GM21526 (cell line): ENCODE data around the gene KCNMB2.
A peak's percentile ranks its signal among the peaks of the same experiment; 100 is the strongest.
"Not testable (repeated sequence)": the region's sequence is repeated elsewhere in the genome, so short reads cannot be mapped to it uniquely, and the experiment has no call there.

Experiments
- ATAC-seq: cut with Tn5 transposase; IDR thresholded peaks from one replicate; pipeline ENCODE4 v1.9.1; 2021; ENCODE audit warnings: moderate library complexity; ENCODE audit not compliant: unreplicated experiment, low FRiP score

KCNMB2 gene

DNA sequence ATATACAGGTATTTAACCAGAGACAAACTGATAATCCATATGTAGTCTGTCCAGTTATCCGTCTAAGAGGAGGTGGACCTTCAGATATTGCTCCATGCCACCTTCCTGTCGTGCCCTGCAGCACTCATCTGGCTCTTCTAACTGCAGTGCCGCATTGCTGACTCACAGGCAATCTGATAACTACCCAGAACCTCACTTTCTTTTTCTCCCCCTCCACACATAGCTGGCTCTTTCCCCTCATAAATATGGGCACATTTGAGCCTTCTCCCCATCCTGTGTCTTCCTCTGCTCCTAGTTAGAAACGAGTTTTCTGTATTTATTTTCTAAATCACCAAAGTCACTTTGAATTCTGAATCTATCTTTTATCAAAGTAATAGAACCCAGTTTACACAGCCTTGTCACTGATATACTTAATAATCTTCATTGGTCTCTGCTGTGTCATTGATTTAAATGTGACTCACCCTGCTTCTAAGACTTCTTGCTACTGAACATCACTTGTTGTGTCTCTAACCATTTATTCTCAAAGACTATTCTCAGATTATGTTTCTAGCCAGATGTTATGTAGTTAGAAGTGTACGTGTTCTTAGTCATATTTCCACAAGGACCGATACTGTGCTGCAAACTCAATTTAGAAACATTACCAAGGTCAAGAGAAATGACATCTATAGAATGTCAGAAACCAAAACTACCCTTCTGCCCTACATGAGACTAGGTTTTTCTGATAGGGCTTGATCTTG is 17.4 kb upstream of the KCNMB2 start:
- peak; percentile 84 for ATAC-seq

GRCh38 chr3:178519701-178520100 is 16.5 kb upstream of the KCNMB2 start:
- no peak for ATAC-seq

GRCh38 chr3:178520451-178520850 is 15.8 kb upstream of the KCNMB2 start:
- no peak for ATAC-seq

- ATAC-seq: no peak
Observed at GRCh38 chr3:178522200-178523052, 13.8 kb upstream of the KCNMB2 start.

- no peak for ATAC-seq
Observed at GRCh38 chr3:178525251-178525650, 11.0 kb upstream of the KCNMB2 start.

GRCh38 chr3:178526291-178526690 is 9.9 kb upstream of the KCNMB2 start:
- ATAC-seq: no peak

DNA sequence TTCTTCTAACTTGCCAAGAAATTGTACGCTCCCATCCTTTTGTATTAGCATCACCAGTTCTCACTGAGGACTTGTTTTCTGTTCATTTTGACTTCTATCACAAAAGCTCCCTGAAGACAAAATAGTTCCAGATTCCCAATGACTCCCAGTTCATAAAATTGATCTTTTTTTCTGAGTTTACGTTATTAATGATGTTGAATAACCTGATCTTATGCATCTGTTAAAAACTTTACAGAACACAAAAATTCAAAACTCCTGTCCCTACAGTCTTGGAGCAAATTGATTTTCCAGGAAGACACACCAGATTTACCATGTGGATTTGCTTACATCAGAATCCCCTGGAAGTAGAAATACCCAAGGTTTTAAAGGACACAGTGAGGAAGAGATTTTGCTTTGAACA is 8.3 kb upstream of the KCNMB2 start:
- ATAC-seq: no peak

- ATAC-seq: no peak
Observed at GRCh38 chr3:178529606-178530225, 6.5 kb upstream of the KCNMB2 start.

- ATAC-seq: no peak
Observed at GRCh38 chr3:178532476-178532875, 3.8 kb upstream of the KCNMB2 start.

- ATAC-seq: no peak
Observed at GRCh38 chr3:178537122-178537705, 978 bp downstream of the KCNMB2 start.

DNA sequence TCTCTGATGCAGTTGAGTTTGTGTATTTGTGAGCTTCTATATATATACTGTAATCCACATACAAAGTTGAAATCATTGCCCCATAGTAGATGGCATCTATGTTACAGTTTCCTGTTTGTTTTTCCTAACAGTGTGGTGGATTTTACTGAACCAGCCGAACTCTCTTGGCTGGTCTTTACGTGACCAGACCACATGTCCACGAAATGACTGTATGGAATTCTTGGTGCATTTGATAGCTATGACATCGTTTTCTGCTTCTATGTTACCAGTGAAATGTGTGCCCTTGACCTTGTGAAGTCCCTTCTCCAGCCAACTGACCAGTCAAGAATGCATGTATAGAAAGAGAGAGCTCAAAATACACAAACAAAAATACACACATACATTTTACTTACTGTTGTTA is 1.8 kb downstream of the KCNMB2 start:
- ATAC-seq: no peak

GRCh38 chr3:178540184-178540583 is 3.9 kb downstream of the KCNMB2 start:
- ATAC-seq: no peak

DNA sequence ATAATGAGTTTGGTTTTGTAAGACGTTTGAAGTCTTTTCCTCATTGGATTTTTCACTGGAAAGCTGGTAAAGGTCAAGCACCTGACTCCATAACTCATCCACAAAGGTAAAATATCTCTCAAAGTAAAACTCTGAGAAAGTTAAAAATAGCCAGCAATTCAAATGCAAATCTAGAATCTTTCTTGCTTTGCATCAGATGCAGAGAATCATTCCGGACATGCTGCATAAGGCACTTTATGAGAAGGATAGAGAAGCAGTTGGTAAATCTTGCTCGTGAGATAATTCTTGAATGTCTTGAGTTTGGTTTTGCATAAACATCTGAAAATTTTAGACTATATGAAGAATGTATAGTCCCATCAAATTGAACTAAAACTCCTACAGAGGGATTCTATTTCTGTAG is 9.1 kb downstream of the KCNMB2 start:
- ATAC-seq: no peak

DNA sequence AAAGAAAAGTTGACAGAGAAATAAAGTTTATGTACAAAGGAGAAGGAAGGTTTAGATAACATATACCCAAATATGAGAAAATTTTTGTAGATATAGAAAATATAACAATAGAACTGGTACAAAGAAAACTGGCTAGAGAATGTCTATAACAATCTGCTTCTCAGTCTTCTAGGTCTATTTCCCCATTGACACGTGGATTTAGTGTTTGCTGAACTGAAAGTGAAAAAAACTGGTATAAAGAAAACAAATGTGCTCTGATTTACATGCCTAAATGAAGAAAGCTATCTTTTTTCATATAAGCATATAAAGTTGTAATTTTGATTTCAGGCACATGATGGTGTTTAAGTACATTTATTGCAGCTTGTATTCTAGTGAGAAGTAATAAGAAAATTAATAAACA is 9.8 kb downstream of the KCNMB2 start:
- peak; percentile 49 for ATAC-seq

GRCh38 chr3:178549426-178549825 is 13.2 kb downstream of the KCNMB2 start:
- not testable (repeated sequence) for ATAC-seq

DNA sequence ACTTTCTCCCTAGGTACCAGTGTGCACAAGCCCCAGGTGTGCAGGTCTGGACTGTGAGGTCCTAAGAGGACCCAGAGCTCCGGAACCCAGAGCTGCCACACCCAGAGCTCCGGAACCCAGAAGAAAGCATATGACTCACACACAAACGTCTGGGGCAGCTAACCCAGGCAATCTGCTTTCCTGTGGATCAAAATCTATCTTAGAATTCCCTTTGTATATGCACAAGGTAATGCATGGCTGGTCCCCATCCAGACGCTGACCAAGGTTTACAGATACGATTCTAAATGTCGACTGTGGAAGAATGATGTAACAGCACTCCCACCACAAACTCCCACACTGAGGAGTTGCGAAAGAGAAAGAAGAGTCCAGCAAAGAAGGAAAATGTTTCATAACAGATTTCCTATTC is 15.7 kb downstream of the KCNMB2 start:
- ATAC-seq: no peak

- no peak for ATAC-seq
Observed at GRCh38 chr3:178558637-178559036, 22.4 kb downstream of the KCNMB2 start.

- no peak for ATAC-seq
Observed at GRCh38 chr3:178560759-178561158, 24.5 kb downstream of the KCNMB2 start.

- no peak for ATAC-seq
Observed at GRCh38 chr3:178561239-178561638, 25.0 kb downstream of the KCNMB2 start.

- ATAC-seq: no peak
Observed at GRCh38 chr3:178562143-178562946, 26.1 kb downstream of the KCNMB2 start.
